ENCODE results near the gene ERICH4. TPM values are rescaled to one million over a fixed set of nuclear protein-coding genes. Genes with fewer than 3 reads are reported as not detected.
"Not testable (repeated sequence)": the region's sequence is repeated elsewhere in the genome, so short reads cannot be mapped to it uniquely, and the experiment has no call there.

Gene ERICH4
- polyA plus RNA-seq, 3 donors from 2014 or later = not detected

DNA sequence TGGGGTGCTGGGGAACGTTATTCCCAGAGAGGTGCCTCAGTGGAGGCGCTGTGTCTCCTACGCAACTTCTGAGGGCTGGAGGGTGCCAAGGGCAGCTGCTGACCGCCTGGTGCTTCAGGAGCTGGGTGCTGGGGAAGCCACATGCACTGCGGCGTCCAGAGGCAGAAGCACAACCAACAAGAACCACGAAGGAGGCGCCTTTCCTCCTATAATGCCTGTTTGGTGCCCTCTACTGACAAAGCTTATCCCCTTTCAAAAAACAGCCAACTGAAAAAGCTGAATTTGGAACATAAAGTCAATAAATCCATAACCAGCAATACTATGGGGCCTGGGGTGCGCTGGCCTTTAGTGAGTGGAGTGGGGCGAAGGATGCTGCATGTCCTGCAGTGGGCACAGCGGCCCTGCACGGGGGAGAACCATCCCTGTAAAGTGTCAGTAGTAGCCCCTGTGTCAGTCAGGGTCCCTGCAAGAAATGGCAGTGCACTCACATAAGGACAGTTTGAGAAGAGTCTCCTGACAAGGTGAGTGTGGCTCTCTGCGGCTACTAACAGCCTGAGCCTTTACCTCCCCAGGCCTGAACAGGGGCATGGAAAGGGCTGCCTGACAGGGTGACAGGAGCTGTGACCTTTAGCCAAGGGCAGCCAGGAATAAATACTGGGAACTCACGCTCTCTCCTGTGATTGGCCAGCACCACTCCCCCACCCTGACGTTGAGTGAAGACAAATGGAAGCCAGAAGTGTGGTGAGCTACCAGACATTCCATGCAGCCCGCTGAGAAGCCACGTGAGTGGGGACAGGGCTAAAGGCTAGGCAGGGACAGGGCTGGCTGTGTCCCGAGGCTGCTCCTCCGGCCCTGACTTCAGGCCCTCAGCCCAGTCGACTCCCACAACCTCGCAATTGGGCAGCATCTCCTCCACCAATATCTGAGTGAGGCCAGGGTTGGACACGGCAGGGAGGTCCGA lies 11.2 kb upstream of the ERICH4 start:
- Mint-ChIP-seq H3K9me3 (no peaks in the 10 kb centered on the region), H3K27ac (peak overlapping the region in 1 of 6 donors; percentile 41), H3K4me3 (no peak overlapping the region)

DNA sequence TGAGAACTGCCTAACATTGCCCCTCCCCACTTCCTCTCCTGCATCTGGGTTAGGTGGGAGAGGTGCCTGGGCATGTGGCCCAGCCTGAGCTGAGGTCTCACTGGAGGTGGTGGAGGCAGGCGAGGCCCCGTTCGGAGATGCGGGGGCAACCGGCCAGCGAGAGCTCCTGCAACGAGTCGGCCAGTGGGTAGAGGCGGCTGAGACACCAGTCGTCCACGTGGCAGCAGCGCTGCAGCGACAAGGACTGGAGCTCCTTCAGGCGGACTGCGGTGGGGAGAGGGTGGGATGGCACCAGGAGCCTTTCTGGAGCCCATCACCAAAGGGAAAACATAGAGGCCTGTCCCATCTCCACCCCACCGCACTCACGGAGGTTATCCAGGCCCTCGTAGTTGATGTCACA lies 9.8 kb upstream of the ERICH4 start:
- Mint-ChIP-seq H3K36me3 (peaks cover 3 to 16% (median 6%) of the 10 kb centered on the region in 3 donors), H3K27ac (no peak overlapping the region), H3K27me3 (ENCODE audit: low read depth in 3 of 3) (peaks cover 0 to 1% (median 0%) of the 10 kb centered on the region in 3 donors), H3K9me3 (no peaks in the 10 kb centered on the region), H3K4me1 (peaks cover 16 to 35% of the 10 kb centered on the region in 2 donors), H3K4me3 (no peak overlapping the region)
- no peak for DNase-seq

More for the DNA sequence above, 11.2 kb upstream of the ERICH4 start:
- Mint-ChIP-seq H3K36me3 (peaks cover 6 to 16% (median 6%) of the 10 kb centered on the region in 3 donors), H3K27me3 (ENCODE audit: low read depth in 3 of 3) (peaks cover 3 to 7% (median 5%) of the 10 kb centered on the region in 3 donors), H3K4me1 (peaks cover 27 to 41% of the 10 kb centered on the region in 2 donors)
- DNase-seq = peak in 1 of 3 donors; percentile 27

- DNase-seq = no peak
- peaks cover 0 to 1% (median 0%) of the 10 kb centered on the region in 3 donors for H3K27me3 Mint-ChIP-seq (ENCODE audit: low read depth in 3 of 3)
- H3K36me3 Mint-ChIP-seq = peaks cover 3 to 12% (median 6%) of the 10 kb centered on the region in 3 donors
- H3K27ac Mint-ChIP-seq = peak overlapping the region in 1 of 6 donors; percentile 8
- H3K9me3 Mint-ChIP-seq = no peaks in the 10 kb centered on the region
- H3K4me3 Mint-ChIP-seq = no peak overlapping the region
- peaks cover 3 to 22% of the 10 kb centered on the region in 2 donors for H3K4me1 Mint-ChIP-seq
Observed at GRCh38 chr19:41434450-41434849, 8.5 kb upstream of the ERICH4 start.

GRCh38 chr19:41435376-41435775 lies 7.6 kb upstream of the ERICH4 start:
- Mint-ChIP-seq H3K4me1 (peaks cover 3 to 22% of the 10 kb centered on the region in 2 donors), H3K36me3 (peaks cover 3 to 12% (median 6%) of the 10 kb centered on the region in 3 donors)
- DNase-seq; H3K27ac Mint-ChIP-seq; H3K4me3 Mint-ChIP-seq; H3K9me3 Mint-ChIP-seq; H3K27me3 Mint-ChIP-seq (ENCODE audit: low read depth in 3 of 3): not testable (repeated sequence)

DNA sequence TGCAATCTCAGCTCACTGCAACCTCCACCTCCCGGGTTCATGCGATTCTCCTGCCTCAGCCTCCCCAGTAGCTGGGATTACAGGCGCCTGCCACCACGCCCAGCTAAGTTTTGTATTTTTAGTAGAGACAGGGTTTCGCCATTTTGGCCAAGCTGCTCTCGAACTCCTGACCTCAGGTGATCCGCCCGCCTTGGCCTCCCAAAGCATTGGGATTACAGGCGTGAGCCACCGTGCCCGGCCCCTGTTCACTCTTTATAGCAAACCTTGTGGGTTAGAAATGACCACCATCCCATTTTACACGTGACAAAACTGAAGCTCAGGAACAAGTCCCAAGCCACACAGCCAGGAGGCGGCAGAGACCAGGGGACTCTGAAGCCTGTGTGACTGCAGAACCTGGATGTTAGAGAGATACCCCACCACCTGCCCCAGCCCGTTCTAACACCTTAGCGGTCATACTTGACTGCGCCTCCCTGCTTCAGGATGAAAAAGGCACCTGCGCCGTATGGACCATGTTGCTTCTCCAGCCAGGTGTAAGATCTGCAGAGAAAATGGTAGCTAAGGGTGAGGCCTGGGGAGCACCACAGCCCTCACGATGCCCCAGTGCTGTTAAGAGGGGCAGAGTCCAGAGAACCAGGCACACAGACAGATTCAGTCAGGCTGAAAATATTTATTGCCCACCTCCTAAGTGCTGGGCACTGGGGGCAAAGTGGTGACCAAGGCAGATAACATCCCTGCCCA lies 6.9 kb upstream of the ERICH4 start:
- DNase-seq = no peak
- Mint-ChIP-seq H3K9me3 (no peaks in the 10 kb centered on the region), H3K4me1 (peaks cover under 1 to 17% of the 10 kb centered on the region in 2 donors), H3K27me3 (ENCODE audit: low read depth in 3 of 3) (peaks cover 0 to 3% (median 1%) of the 10 kb centered on the region in 3 donors), H3K4me3 (no peak overlapping the region), H3K36me3 (peaks cover 3 to 12% (median 6%) of the 10 kb centered on the region in 3 donors), H3K27ac (peak overlapping the region in 2 of 6 donors; percentile 9 to 14)

DNA sequence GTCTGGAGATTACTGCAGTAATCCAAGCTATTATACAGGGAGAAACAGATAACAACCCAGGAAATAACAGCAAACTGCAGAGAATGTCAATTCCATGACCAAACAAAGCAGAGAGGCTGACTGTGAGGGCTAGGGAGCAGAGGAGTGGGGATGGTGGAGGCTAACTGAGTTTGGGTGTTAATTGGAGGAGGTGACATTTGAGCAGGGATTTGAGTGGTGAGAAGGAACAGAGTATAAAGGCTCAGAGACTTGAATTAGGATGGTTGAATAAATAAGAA lies 6.3 kb upstream of the ERICH4 start:
- DNase-seq = no peak
- peaks cover 3 to 12% (median 6%) of the 10 kb centered on the region in 3 donors for H3K36me3 Mint-ChIP-seq
- H3K9me3 Mint-ChIP-seq = no peaks in the 10 kb centered on the region
- H3K27me3 Mint-ChIP-seq (ENCODE audit: low read depth in 3 of 3) = peaks cover 0 to 3% (median 1%) of the 10 kb centered on the region in 3 donors
- H3K4me1 Mint-ChIP-seq = peaks cover 0 to 12% of the 10 kb centered on the region in 2 donors
- H3K4me3 Mint-ChIP-seq = peak overlapping the region in 3 of 5 donors; percentile 0 to 42 (median 25)
- peak overlapping the region in 2 of 6 donors; percentile 9 to 14 for H3K27ac Mint-ChIP-seq

DNA sequence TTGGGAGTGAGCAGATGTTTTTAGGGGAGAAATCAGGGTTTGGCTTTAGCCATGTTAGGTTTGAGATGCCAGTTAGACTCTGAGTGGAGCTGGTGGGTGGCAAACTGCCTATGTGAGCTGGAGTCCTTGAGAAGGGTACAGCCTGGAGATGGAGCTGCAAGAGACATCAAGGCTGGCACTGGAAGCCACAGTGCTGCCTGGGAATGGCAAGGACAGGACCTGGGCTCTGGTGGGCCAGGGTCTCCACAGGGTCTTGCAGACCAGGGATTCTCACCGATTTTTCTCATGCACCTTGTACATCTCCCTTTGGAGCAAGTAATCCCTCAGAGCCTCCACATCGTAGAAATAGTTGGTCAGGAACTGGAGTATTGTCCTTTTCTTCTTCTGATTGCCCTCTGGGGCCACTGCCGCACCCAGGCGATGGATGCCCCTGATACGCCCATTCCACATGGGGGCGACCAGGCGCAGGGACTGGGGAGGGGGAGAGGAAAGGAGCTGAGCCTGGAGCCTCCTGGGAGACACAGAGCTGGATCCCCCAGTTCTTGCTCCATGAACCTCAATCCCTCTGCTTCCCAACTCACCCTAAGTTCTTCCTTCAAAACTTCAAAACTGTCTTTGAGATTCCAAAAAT lies 4.9 kb upstream of the ERICH4 start:
- Mint-ChIP-seq H3K4me1 (peaks cover 0 to 11% of the 10 kb centered on the region in 2 donors), H3K27me3 (ENCODE audit: low read depth in 3 of 3) (peaks cover 0 to 3% (median 0%) of the 10 kb centered on the region in 3 donors), H3K27ac (peak overlapping the region in 5 of 6 donors; percentile 35 to 71 (median 63)), H3K36me3 (peaks cover 0 to 4% (median 3%) of the 10 kb centered on the region in 3 donors), H3K4me3 (peak overlapping the region in 3 of 5 donors; percentile 29 to 65 (median 64)), H3K9me3 (no peaks in the 10 kb centered on the region)
- no peak for DNase-seq

DNA sequence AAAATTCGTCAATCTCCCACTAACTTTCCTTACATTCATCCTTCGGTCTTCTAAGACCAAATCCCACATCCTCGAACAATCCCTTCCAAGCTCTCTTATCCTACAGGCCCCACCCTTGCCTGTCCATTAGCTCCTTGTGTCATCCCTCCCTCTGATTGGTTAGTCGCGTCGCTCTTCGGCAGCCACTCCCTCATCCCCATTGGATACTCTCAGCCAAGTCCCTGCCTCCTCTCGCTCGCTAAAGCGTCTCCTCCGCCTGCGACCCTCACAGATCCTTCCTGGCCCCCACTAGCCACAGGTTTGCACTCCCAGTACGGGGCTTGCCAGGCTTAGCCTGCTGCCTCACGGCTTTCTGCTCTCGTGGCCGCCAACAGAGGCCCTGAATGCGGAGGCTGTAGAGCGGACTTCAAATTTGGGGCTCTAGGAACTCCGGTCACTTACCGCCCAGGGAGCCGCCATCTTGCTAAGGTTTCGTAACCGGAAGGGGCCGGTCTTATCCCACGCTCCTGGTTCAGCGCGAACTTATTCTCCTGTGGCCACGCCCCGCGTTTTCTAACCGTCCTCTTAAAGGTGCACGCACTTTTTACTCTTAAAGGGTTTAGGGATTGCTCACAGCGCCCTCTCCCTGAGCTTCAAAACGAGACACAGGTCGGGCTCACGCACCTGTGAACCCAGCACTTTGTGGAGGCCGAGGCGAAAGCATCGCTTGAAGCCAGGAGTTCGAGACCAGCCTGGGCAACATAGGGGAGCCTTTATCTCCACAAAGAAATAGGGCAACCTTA lies 3.3 kb upstream of the ERICH4 start, which contains the start of gene DMAC2:
Gene DMAC2 (minus strand): TSS at position 472 of the 782 bp plus-strand sequence. CDS start 13 bp downstream, at position 459.
- Mint-ChIP-seq H3K27me3 (ENCODE audit: low read depth in 3 of 3) (peaks cover 2 to 9% (median 7%) of the 10 kb centered on the region in 3 donors), H3K4me1 (peaks cover 0 to 6% of the 10 kb centered on the region in 2 donors), H3K9me3 (no peaks in the 10 kb centered on the region), H3K4me3 (peak within 1 kb of the TSS in 1 of 5 donors; percentile 65), H3K36me3 (peaks cover 0 to 3% (median 0%) of the 10 kb centered on the region in 3 donors), H3K27ac (peak within 1 kb of the TSS in 4 of 6 donors; percentile 10 to 35 (median 27))
- DNase-seq = peak; percentile 87 to 88 (median 87)

DNA sequence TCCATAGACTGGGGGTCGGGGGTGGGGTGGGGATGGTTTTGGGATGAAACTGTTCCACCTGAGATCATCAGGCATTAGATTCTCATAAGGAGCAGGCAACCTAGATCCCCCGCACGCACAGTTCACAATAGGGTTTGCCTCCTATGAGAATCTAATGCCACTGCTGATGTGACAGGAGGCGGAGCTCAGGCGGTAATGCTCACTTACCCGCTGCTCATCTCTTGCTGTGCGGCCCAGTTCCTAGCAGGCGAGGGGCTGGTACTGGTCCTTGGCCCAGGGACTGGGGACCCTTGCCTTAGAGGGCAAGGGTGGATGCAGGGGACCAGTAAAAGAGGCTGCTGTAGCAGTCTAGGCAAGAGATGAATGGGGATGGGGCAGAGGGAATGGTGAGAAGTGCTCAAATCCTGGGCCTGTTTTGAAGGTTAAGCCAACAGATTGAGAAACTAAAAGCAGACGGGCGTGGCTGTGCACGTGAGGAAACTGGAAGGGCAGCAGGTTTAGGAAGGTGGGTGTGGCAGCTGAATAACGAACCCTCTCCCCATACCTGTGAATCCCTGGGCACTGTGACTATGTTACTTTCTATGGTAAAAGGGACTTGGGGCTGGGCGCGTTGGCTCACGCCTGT lies 1.5 kb upstream of the ERICH4 start:
- Mint-ChIP-seq H3K27ac (no peak overlapping the region), H3K27me3 (ENCODE audit: low read depth in 3 of 3) (peaks cover 3 to 10% (median 9%) of the 10 kb centered on the region in 3 donors), H3K4me3 (no peak overlapping the region), H3K4me1 (peaks cover 0 to 5% of the 10 kb centered on the region in 2 donors), H3K36me3 (peaks cover 0 to 3% (median 0%) of the 10 kb centered on the region in 3 donors), H3K9me3 (no peaks in the 10 kb centered on the region)
- no peak for DNase-seq

DNA sequence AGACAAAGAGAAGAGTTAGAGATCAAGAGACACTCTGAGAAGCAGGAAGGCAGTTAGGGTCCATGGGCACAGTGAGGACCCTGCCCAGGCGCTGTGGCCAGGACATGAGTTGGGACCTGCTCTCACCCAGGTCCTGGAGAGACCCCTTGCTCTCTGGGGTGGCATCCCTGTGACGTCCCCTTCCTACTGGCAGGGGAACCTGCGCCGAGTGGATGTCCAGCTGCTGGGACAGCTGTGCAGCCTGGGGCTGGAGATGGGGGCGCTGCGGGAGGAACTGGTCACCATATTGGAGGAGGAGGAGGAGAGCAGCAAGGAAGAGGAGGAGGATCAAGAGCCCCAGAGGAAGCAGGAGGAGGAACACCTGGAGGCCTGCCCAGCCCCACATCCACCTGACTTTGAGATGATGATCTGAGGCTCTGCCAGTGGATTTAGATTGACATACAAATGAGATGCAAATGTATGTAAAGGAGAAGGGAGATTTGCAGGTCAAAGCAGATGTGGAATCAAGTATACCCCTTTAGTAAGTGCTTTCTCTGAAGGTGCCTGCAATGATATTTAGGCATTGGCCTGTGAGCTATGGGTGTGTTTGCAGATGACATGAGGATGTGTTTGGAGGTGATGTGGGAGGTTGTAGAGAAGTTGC lies 978 bp downstream of the ERICH4 start:
- Mint-ChIP-seq H3K4me3 (no peak overlapping the region), H3K27ac (no peak overlapping the region), H3K9me3 (no peaks in the 10 kb centered on the region), H3K4me1 (no peaks in the 10 kb centered on the region), H3K36me3 (peaks cover 0 to 3% (median 0%) of the 10 kb centered on the region in 3 donors), H3K27me3 (ENCODE audit: low read depth in 3 of 3) (peaks cover 6 to 24% (median 12%) of the 10 kb centered on the region in 3 donors)
- no peak for DNase-seq

GRCh38 chr19:41445575-41445974 lies 2.6 kb downstream of the ERICH4 start:
- Mint-ChIP-seq H3K4me3 (no peak overlapping the region), H3K4me1 (peaks cover 0 to 5% of the 10 kb centered on the region in 2 donors), H3K36me3 (peaks cover 0 to 3% (median 0%) of the 10 kb centered on the region in 3 donors), H3K9me3 (no peaks in the 10 kb centered on the region), H3K27ac (no peak overlapping the region), H3K27me3 (ENCODE audit: low read depth in 3 of 3) (peaks cover 11 to 28% (median 12%) of the 10 kb centered on the region in 3 donors)
- DNase-seq = no peak

All from immature natural killer cell (primary cell).